K562 (cell line): ENCODE results near the gene RPP21. TPM values are rescaled to one million over a fixed set of nuclear protein-coding genes. Genes with fewer than 3 reads are reported as not detected.
A peak's percentile ranks its signal among the peaks of the same experiment; 100 is the strongest.

ENCODE experiments used
- FOXK1 ChIP-seq: sonication (generic); formaldehyde crosslinking; IDR thresholded peaks from 2 replicates; pipeline ENCODE4 v1.8.0; 2022; ENCODE audit warnings: missing genetic modification reagents, mild to moderate bottlenecking, borderline replicate concordance
- GATA2 ChIP-seq: sonication (generic); formaldehyde crosslinking; IDR thresholded peaks from 2 replicates; pipeline ENCODE4 v1.4.0; 2020; ENCODE audit warnings: mild to moderate bottlenecking, missing genetic modification reagents
- HDAC1 ChIP-seq, 2 experiments: fragments of 450-650 bp; IDR thresholded peaks; 2 replicates each; pipeline ENCODE4 v1.6.1; 2016 to 2017; ENCODE audit warnings: inconsistent platforms in 1 of 2, mild to moderate bottlenecking in 1 of 2, moderate library complexity in 1 of 2
- HOMEZ ChIP-seq: fragments of 250-450 bp; sonication (Bioruptor Pico); IDR thresholded peaks from 2 replicates; pipeline ENCODE4 v1.4.0; 2020; ENCODE audit warnings: mild to moderate bottlenecking, moderate library complexity
- MGA ChIP-seq: fragments of 450-650 bp; IDR thresholded peaks from 2 replicates; pipeline ENCODE4 v1.6.1; 2016; ENCODE audit warnings: mild to moderate bottlenecking, moderate library complexity
- MYC ChIP-seq, 2 experiments: fragments of 250-450 bp in 1 of 2; sonication (Bioruptor Pico) in 1 of 2; IDR thresholded peaks; 2 replicates each; pipeline versions ENCODE4 v1.5.1 to v1.6.1; 2012 to 2021; ENCODE audit warnings: low read depth in 2 of 2, borderline replicate concordance in 1 of 2, improper control_type of control experiment in 1 of 2, low read length in 1 of 2, mild to moderate bottlenecking in 1 of 2, moderate library complexity in 1 of 2
- NFIC ChIP-seq: fragments of 450-650 bp; IDR thresholded peaks from 2 replicates; pipeline ENCODE4 v1.6.1; 2017; ENCODE audit warnings: mild to moderate bottlenecking, inconsistent platforms
- NFYB ChIP-seq: IDR thresholded peaks from 2 replicates; pipeline ENCODE4 v1.6.1; 2011; ENCODE audit warnings: mild to moderate bottlenecking, moderate library complexity; ENCODE audit not compliant: insufficient read length; ENCODE audit errors: extremely low read depth
- RNF2 ChIP-seq: sonication (generic); IDR thresholded peaks from 2 replicates; pipeline ENCODE4 v1.6.1; 2016
- ZNF584 ChIP-seq: fragments of 200-800 bp; sonication (Bioruptor generic); IDR thresholded peaks from 2 replicates; pipeline ENCODE4 v1.6.1; 2016; ENCODE audit warnings: low read depth, mild to moderate bottlenecking, missing genetic modification characterization, missing compliant biosample characterization
- polyA plus RNA-seq, 8 experiments: library from polyadenylated mRNA; depleted of rRNA in 4 of 8; stranded (reverse) in 5 of 8; unstranded in 3 of 8; fragments of >200 nt; fragmentation: Nextera tagmentation in 2 of 8; fragmentation: Illumina TruSeq in 1 of 8; extraction: Ambion mirVana in 2 of 8; extraction: Trizol in 1 of 8; gene quantifications; 2 replicates each; pipeline versions ENCODE4 v1.2.1 to v1.2.3, GENCODE V29; 2011 to 2014; ENCODE audit warnings: inconsistent platforms in 1 of 8, missing spikeins in 1 of 8
- total RNA-seq, 7 experiments: library from RNA; depleted of rRNA in 6 of 7; stranded (reverse); fragments of >200 nt in 6 of 7; fragmentation: Illumina TruSeq in 2 of 7; extraction: Trizol in 2 of 7; gene quantifications; 2 replicates each; pipeline versions ENCODE4 v1.2.1 to v1.2.3, GENCODE V29; 2011 to 2021; ENCODE audit warnings: low replicate concordance in 1 of 7

RPP21 gene
- total and polyA plus RNA-seq, 9 of the 15 experiments (the other 6 are each of a cell fraction or from before 2014, with no cell fraction given), result 62.1 to 362 (median 166) TPM

GRCh38 chr6:30325873-30326525 lies 19.0 kb upstream of the RPP21 start (continued):
- TF ChIP-seq HOMEZ (CRISPR knock-in tag) (peak; percentile 52; the same call in 1 of the 2 replicates), HDAC1 (IDR thresholded peaks at IDR 0.05) (peak in 1 of 2 experiments; percentile 89; a peak in 2 of 4 replicates), ZNF584 (no peak), NFYB (peak; percentile 14), GATA2 (0 out of 2 replicates have a peak, but pooled peaks have one; percentile 25), FOXK1 (CRISPR knock-in tag) (peak; percentile 36; the same call in 1 of the 2 replicates), NFIC (peak; percentile 78), MGA (peak; percentile 97), RNF2 (no peak; the same call in 1 of the 2 replicates), MYC (IDR thresholded peaks at IDR 0.05; ENCODE audit: low read depth, low read length) (peak; percentile 87), MYC (CRISPR knock-in tag; IDR thresholded peaks at IDR 0.05; ENCODE audit: borderline replicate concordance, low read depth) (no peak; the same call in none of the 2 replicates)
